SK-N-MC (cell line): ENCODE measurements around the gene BCAS3.

Experiments
- EZH2 ChIP-seq: fragments of 200-600 bp; sonication (generic); IDR thresholded peaks from one replicate; pipeline ENCODE4 v1.6.1; 2017; ENCODE audit warnings: antibody characterized with exemption
- FOXP2 ChIP-seq: optimal IDR thresholded peaks from 2 replicates; pipeline ENCODE3; 2011; ENCODE audit warnings: mild to moderate bottlenecking, moderate library complexity; ENCODE audit not compliant: insufficient read depth; ENCODE audit errors: extremely low read length, control extremely low read depth
- POLR2AphosphoS5 ChIP-seq: IDR thresholded peaks from 2 replicates; pipeline ENCODE4 v1.6.1; 2012; ENCODE audit warnings: mild to moderate bottlenecking, low read depth, low read length, borderline replicate concordance

DNA sequence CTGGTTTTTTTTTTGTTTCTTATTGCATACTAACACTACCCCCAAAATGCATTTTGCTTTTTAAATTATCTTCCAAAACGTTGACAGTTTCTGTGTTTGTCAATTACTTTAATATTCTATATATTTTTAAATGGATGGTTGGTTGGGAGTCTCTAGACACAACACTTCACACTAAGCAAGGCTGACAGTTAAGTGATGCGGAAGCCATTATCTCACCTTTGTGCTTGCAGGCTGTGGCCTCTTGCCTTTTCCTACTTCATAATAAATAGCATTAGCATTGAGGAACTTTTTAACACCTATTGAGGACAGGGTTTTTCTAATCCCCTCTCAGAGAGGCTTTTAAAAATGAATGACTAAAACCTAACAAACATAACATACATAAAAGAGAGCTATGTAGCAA lies 441.2 kb downstream of the BCAS3 start:
- no peak for TF ChIP-seq POLR2AphosphoS5
- TF ChIP-seq EZH2 = no peak
- TF ChIP-seq FOXP2 = no peak
